Endothelial cell of umbilical vein (primary cell): Measurements from ENCODE around the gene ZNF593. TPM values are rescaled to one million over a fixed set of nuclear protein-coding genes. Genes with fewer than 3 reads are reported as not detected.

Experiments used
- Bru-seq: library from RNA; stranded (reverse); fragments of 400-500 nt; gene quantifications from one replicate; lab custom pipeline; 2021; lab: Mats Ljungman, UMichigan
- BruChase-seq, 2 experiments: library from RNA; stranded (reverse); fragments of 400-500 nt; gene quantifications; one replicate each; lab custom pipeline; 2021; lab: Mats Ljungman, UMichigan
- BruUV-seq: library from RNA; stranded (reverse); fragments of 400-500 nt; replicated peaks from 2 replicates; lab custom pipeline; 2021; lab: Mats Ljungman, UMichigan
- CTCF ChIA-PET: fragments of 300-600, 350-600 bp; sonication (Branson Sonifier 250); formaldehyde crosslinking; loops from one replicate; lab custom pipeline; 2021; ENCODE audit warnings: antibody characterized with exemption, inconsistent platforms; lab: Charles Lee
- POLR2A ChIA-PET: fragments of 300-600, 350-600 bp; sonication (Branson Sonifier 250); formaldehyde crosslinking; loops from one replicate; lab custom pipeline; 2021; ENCODE audit warnings: antibody characterized with exemption, inconsistent platforms; lab: Charles Lee
- DNase-seq: peaks from one replicate; pipeline ENCODE4 v3.0.0-alpha.2; 2011; ENCODE audit warnings: low read depth, low spot score
- FAIRE-seq: peaks from 2 replicates; lab custom pipeline; 2011; peaks lifted over from hg19 to GRCh38; lab: Jason Lieb, UNC
- H2AFZ ChIP-seq: 2 replicates; pipeline ENCODE4 v1.6.0; 2012; ENCODE audit warnings: low read depth, low read length, control low read depth, inconsistent platforms
- H3K27ac ChIP-seq: 2 replicates; pipeline ENCODE4 v1.5.1; 2011; ENCODE audit warnings: low read depth, mild to moderate bottlenecking, control low read depth, low read length, moderate library complexity; ENCODE audit not compliant: insufficient read depth
- H3K27me3 ChIP-seq, 2 experiments: 2 replicates each; pipeline versions ENCODE4 v1.6.0 to v1.6.1; 2011; ENCODE audit warnings: low read length in 2 of 2, mixed read lengths in 1 of 2; ENCODE audit not compliant: control insufficient read depth in 2 of 2, insufficient read depth in 2 of 2
- H3K36me3 ChIP-seq, 2 experiments: 2 replicates in 1 of 2; 3 replicates in 1 of 2; pipeline ENCODE4 v1.5.1; 2011; ENCODE audit warnings: low read length in 2 of 2, mild to moderate bottlenecking in 1 of 2, moderate library complexity in 1 of 2; ENCODE audit not compliant: control insufficient read depth in 2 of 2, insufficient read depth in 2 of 2; ENCODE audit errors: extremely low read depth in 1 of 2
- H3K4me1 ChIP-seq: 3 replicates; pipeline ENCODE4 v1.5.1; 2011; ENCODE audit warnings: mild to moderate bottlenecking, low read length; ENCODE audit not compliant: control insufficient read depth, insufficient read depth; ENCODE audit errors: extremely low read depth
- H3K4me2 ChIP-seq: 2 replicates; pipeline ENCODE4 v1.6.1; 2011; ENCODE audit warnings: low read length, control low read depth, mixed read lengths; ENCODE audit not compliant: insufficient read depth
- H3K4me3 ChIP-seq, 3 experiments: fragments of 200-600 bp in 1 of 3; sonication (generic), shearing (Covaris generic) in 1 of 3; replicated peaks in 1 of 3; 2 replicates each; pipeline ENCODE4 v1.5.1; 2011 to 2016; ENCODE audit warnings: control low read depth in 3 of 3, low read length in 3 of 3, mild to moderate bottlenecking in 2 of 3, inconsistent platforms in 1 of 3, low read depth in 1 of 3, moderate library complexity in 1 of 3; ENCODE audit not compliant: insufficient read depth in 1 of 3
- H3K79me2 ChIP-seq: 2 replicates; pipeline ENCODE4 v1.6.0; 2012; ENCODE audit warnings: low read length, inconsistent platforms; ENCODE audit not compliant: control insufficient read depth, insufficient read depth
- H3K9ac ChIP-seq: replicated peaks from 2 replicates; pipeline ENCODE3; 2011; ENCODE audit warnings: low read length, control low read depth; ENCODE audit not compliant: insufficient read depth; ENCODE audit errors: extremely low read depth
- H3K9me1 ChIP-seq: replicated peaks from 3 replicates; pipeline ENCODE4 v1.6.0; 2011; ENCODE audit warnings: mild to moderate bottlenecking, low read length; ENCODE audit not compliant: control insufficient read depth, insufficient read depth; ENCODE audit errors: extremely low read depth
- H3K9me3 ChIP-seq: replicated peaks from 2 replicates; pipeline ENCODE4 v1.5.1; 2012; ENCODE audit warnings: low read length, inconsistent platforms; ENCODE audit not compliant: control insufficient read depth, insufficient read depth
- H4K20me1 ChIP-seq: replicated peaks from 2 replicates; pipeline ENCODE3; 2011; ENCODE audit warnings: mild to moderate bottlenecking, low read length; ENCODE audit not compliant: control insufficient read depth, insufficient read depth; ENCODE audit errors: extremely low read depth
- CTCF ChIP-seq, 2 donors: IDR thresholded peaks; 1 replicate in 1 of 2; 2 replicates in 1 of 2; pipeline ENCODE4 v1.5.1; 2011; ENCODE audit warnings: low read length in 2 of 2, mild to moderate bottlenecking in 2 of 2, moderate library complexity in 2 of 2, control low read depth in 1 of 2, inconsistent platforms in 1 of 2, low read depth in 1 of 2; ENCODE audit not compliant: insufficient read depth in 1 of 2; ENCODE audit errors: extremely low read depth in 1 of 2
- EZH2 ChIP-seq: IDR thresholded peaks from 2 replicates; pipeline ENCODE4 v1.6.1; 2012; ENCODE audit warnings: borderline replicate concordance, low read depth, mild to moderate bottlenecking, moderate library complexity, low read length, inconsistent platforms; ENCODE audit not compliant: severe bottlenecking
- FOS ChIP-seq: IDR thresholded peaks from 2 replicates; pipeline ENCODE4 v1.6.1; 2011; ENCODE audit warnings: mild to moderate bottlenecking, low read length, moderate library complexity, borderline replicate concordance; ENCODE audit not compliant: insufficient read depth
- GATA2 ChIP-seq: IDR thresholded peaks from 2 replicates; pipeline ENCODE4 v1.7.0; 2011; ENCODE audit warnings: low read depth, mild to moderate bottlenecking, moderate library complexity, mixed read lengths, low read length; ENCODE audit not compliant: insufficient read length, insufficient read depth
- JUN ChIP-seq: IDR thresholded peaks from 2 replicates; pipeline ENCODE4 v1.6.1; 2011; ENCODE audit warnings: borderline replicate concordance, low read depth; ENCODE audit not compliant: insufficient read length, insufficient read depth
- MAX ChIP-seq: IDR thresholded peaks from 2 replicates; pipeline ENCODE4 v1.6.1; 2011; ENCODE audit not compliant: insufficient read depth, insufficient read length
- MYC ChIP-seq: IDR thresholded peaks from one replicate; pipeline ENCODE4 v1.6.1; 2011; ENCODE audit warnings: mild to moderate bottlenecking, low read depth, low read length
- POLR2A ChIP-seq: IDR thresholded peaks from 2 replicates; pipeline ENCODE4 v1.6.1; 2012; ENCODE audit warnings: low read depth, mild to moderate bottlenecking, control low read depth, low read length
- POLR2AphosphoS5 ChIP-seq: IDR thresholded peaks from 2 replicates; pipeline ENCODE4 v1.6.1; 2012; ENCODE audit warnings: low read depth, mild to moderate bottlenecking, control low read depth, low read length, moderate library complexity; ENCODE audit not compliant: insufficient read depth
- dilution Hi-C: fragments of 300-500 bp; cut with MboI; formaldehyde crosslinking; loops from one replicate; pipeline ENCODE4 v1.15.0; 2019; ENCODE audit warnings: low sequenced_read_pairs; ENCODE audit not compliant: extremely low pct_ligation_motif_present
- intact Hi-C: fragments of 100-400 bp; cut with micrococcal nuclease; formaldehyde crosslinking; loops from one replicate; pipeline ENCODE4 v1.10.0; 2022
- long read RNA-seq: library from polyadenylated mRNA; stranded (forward); transcript quantifications from one replicate; pipeline ENCODE4 v2.0.0, GENCODE V29; 2021
- polyA minus RNA-seq, 3 experiments: library from RNA; depleted of rRNA, polyadenylated mRNA; stranded (reverse); fragments of >200 nt; gene quantifications; 1 replicate in 1 of 3; 2 replicates in 2 of 3; pipeline ENCODE4 v1.2.3, GENCODE V29; 2011
- polyA plus RNA-seq, 4 experiments: library from polyadenylated mRNA; depleted of rRNA in 3 of 4; stranded (reverse) in 3 of 4; unstranded in 1 of 4; fragments of >200 nt; gene quantifications; 2 replicates each; pipeline versions ENCODE4 v1.2.1 to v1.2.3, GENCODE V29; 2011 to 2012; ENCODE audit warnings: missing spikeins in 1 of 4
- total RNA-seq: library from RNA; stranded (reverse); gene quantifications from 2 replicates; pipeline ENCODE4 v1.2.3, GENCODE V29; 2021

Gene ZNF593
- total RNA-seq = 30.5 and 41.0 TPM in 2 replicates
- 71.0 and 108 TPM in 2 replicates for polyA plus RNA-seq
- polyA plus RNA-seq (2011; cell fraction: cytosol; rRNA removed) = 53.6 and 60.5 TPM in 2 replicates
- polyA plus RNA-seq (2011; cell fraction: nucleus; rRNA removed) = 17.7 and 21.2 TPM in 2 replicates
- polyA plus RNA-seq (2012) = 28.2 and 36.2 TPM in 2 replicates
- polyA minus RNA-seq = 8.7 and 9.0 TPM in 2 replicates
- polyA minus RNA-seq (2011; cell fraction: cytosol; rRNA and poly(A)+ RNA removed) = 25.8 TPM
- 6.0 and 6.6 TPM in 2 replicates for polyA minus RNA-seq (2011; cell fraction: nucleus; rRNA and poly(A)+ RNA removed)
- Bru-seq, nascent RNA = percentile 57 among the genes with signal in this experiment
- BruChase-seq, experiment 1, labeled RNA remaining after a 6-hour chase = percentile 74 among the genes with signal in this experiment
- BruChase-seq, experiment 2, labeled RNA remaining after a 2-hour chase = percentile 64 among the genes with signal in this experiment
- long read RNA-seq, transcript ZNF593-202 (3 exons, 675 nt) = major isoform, 96 of 100 reads
- long read RNA-seq, partial matches to known transcripts = 2 of 100 reads
- long read RNA-seq, other reads (novel, unspliced or antisense) = 2 of 100 reads

DNA sequence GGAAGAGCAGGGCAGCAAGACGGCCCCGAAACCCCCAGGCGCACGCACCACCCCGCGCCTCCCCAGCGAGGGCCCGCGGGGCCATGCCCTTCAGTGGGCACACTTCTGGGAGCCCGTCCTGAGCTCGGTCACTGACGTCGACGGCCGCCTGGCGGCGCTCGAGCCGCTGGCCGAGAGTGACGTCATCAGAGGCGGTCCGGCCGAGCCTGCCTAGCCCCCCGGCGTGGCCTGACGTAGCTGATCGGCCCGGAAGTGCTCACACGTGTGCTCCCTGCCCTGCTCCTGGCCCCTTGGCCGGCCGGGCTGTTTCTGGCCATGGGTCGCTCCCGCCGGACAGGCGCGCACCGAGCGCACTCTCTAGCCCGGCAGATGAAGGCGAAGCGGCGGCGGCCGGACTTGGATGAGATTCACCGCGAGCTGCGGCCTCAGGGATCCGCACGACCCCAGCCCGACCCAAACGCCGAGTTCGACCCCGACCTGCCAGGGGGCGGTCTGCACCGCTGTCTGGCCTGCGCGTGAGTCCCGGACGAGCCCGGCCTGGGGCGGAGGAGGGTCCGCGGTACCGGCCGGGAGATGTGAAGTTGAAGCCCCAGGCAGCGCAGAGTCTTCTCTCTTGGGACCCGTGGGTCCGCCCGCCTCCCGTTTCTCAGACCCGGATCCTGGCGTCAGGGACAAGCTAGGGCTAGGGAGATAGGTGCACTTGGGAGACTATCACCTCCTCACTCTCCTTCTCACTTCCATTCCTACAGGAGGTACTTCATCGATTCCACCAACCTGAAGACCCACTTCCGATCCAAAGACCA lies at the start of gene ZNF593:
ZNF593 (plus strand) TSS at position 240 of the 803 bp plus-strand sequence; CDS start at position 316, 76 bp downstream.
- no peaks in the 10 kb centered on the region for H3K4me1 ChIP-seq
- peak; percentile 88 for DNase-seq
- no peaks in the 10 kb centered on the region for H4K20me1 ChIP-seq
- H3K4me2 ChIP-seq = peak within 1 kb of the TSS; percentile 60
- peak within 1 kb of the TSS; percentile 46 to 72 (median 67) for H3K4me3 ChIP-seq
- peak; percentile 96 for FAIRE-seq
- peaks cover 2% of the 10 kb centered on the region for H3K79me2 ChIP-seq
- intact Hi-C loops (loop anchor here (1.0 kb wide), 4 partner anchors 64 to 193 kb away; partner anchors contain the start of gene CEP85), dilution Hi-C loops (no loop called here)
- BruUV-seq = TSS peak; percentile 93
- ChIA-PET POLR2A (no interaction called here), CTCF (interaction anchor here (0.7 to 3.7 kb wide), 43 partner anchors 8 to 247 kb away, joined by 3 to 48 read pairs (median 5); partner anchors contain the start of genes CATSPER4, CEP85, CNKSR1 and FAM110D)
- no peaks in the 10 kb centered on the region for H3K9me3 ChIP-seq
- peak within 1 kb of the TSS; percentile 47 for H3K27ac ChIP-seq
- peak within 1 kb of the TSS; percentile 77 for H2AFZ ChIP-seq
- H3K36me3 ChIP-seq = no peaks in the 10 kb centered on the region
- peak; percentile 27 for TF ChIP-seq FOS
- TF ChIP-seq POLR2AphosphoS5 = peak; percentile 92
- TF ChIP-seq GATA2 = no peak
- TF ChIP-seq EZH2 = no peak
- peak; percentile 92 to 99 for TF ChIP-seq CTCF (IDR thresholded peaks at IDR 0.05; ENCODE audit: extremely low read depth in 1 of 2, insufficient read depth in 1 of 2, low read depth in 1 of 2, low read length in 2 of 2)
- peak; percentile 82 for TF ChIP-seq JUN
- TF ChIP-seq MAX = peak; percentile 76
- TF ChIP-seq MYC = peak; percentile 89
- TF ChIP-seq POLR2A = peak; percentile 88
- H3K9me1 ChIP-seq = no peaks in the 10 kb centered on the region
- H3K27me3 ChIP-seq = no peaks in the 10 kb centered on the region
- H3K9ac ChIP-seq = peak within 1 kb of the TSS; percentile 74
